Superior temporal gyrus (tissue), 1 donor: ENCODE results near the gene DHDH.
A peak's percentile ranks its signal among the peaks of the same experiment; 100 is the strongest.

Experiments
- DNase-seq: peaks from one replicate; pipeline ENCODE4 v3.0.0-alpha.2; 2016; ENCODE audit errors: extremely low spot score

DHDH gene

DNA sequence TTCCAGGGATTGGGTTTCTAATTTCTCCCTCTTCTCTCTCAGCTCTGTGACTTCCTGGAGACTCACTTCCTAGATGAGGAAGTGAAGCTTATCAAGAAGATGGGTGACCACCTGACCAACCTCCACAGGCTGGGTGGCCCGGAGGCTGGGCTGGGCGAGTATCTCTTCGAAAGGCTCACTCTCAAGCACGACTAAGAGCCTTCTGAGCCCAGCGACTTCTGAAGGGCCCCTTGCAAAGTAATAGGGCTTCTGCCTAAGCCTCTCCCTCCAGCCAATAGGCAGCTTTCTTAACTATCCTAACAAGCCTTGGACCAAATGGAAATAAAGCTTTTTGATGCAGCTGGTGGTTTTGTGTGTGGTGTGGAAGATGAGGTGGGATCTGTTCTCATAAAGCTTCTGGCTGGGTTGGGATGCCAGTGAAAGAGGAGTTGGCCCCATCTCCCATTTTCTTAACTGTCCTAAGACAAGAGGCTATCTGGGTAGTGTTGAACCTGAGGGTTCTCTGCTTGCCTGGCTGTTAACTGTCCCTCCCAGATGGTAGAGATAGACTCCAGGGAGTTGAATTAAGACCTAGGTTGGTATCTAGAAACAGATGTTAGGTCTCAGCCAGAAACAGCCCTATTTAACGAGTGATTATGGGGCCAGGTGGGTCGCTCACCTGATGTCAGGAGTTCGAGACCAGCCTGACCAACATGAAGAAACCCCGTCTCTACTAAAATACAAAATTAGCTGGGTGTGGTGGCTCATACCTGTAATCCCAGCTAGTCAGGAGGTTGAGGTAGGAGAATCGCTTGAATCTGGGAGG lies 33.2 kb downstream of the DHDH start:
- no peak for DNase-seq

DNA sequence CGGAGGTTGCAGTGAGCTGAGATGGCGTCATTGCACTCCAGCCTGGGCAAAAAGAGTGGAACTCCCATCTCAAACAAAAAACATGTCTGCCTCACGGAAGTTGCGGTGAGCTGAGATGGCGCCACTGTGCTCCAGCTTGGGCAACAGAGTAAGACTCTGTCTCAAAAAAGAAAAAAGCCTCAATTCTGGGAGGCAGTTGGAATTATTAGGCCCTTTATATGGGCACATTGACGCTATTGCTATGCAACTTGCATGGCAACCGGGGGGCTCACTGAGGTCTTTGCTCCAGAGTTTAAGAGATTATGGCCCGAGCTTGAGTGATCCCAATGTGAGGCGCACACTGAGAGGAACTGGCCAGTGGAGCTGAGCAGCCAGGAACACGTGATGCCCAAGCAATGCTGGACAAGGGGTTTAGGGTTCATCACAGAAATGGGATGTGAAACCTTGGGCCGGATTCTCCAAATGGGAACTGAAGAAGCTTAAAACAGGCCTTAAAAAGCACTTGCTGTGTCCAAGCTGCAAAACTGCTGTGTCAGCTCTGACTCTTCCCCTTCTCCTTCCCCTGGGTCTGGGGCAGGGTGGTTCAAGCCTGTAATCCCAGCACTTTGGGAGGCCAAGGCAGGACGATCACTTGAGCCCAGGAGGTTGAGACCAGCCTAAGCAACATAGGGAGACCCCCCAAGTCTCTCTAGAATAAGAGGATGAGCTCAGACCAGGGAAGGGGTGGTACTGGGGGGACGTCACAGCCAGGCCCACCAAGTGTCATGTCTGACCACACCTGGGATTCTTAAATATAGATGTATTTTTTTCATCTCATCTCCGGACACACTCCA lies 34.1 kb downstream of the DHDH start:
- DNase-seq: peak; percentile 42

DNA sequence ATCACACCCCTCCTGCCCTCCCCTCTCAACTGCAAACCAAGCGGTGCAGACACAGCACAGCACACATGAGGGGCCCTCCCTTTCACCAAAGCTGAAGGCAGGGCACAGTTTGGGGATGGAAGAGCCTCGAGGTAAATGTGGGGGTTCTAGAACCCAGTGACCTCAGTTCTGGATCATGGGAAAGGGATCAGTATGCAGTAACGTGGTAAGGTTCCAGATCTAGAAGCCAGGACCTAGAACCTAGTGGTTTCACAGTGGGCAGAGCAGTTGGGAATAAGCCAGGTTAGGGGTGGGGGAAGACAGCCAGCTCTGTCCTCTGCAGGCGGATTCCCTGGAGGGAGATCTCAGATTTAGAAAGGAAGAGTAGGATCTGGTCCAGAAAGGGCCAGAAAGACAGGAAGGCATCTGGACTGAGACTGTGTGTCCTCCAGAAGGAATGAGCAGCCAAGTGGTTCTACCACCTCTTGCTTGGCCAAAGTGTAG lies 34.7 kb downstream of the DHDH start:
- DNase-seq: no peak

DNA sequence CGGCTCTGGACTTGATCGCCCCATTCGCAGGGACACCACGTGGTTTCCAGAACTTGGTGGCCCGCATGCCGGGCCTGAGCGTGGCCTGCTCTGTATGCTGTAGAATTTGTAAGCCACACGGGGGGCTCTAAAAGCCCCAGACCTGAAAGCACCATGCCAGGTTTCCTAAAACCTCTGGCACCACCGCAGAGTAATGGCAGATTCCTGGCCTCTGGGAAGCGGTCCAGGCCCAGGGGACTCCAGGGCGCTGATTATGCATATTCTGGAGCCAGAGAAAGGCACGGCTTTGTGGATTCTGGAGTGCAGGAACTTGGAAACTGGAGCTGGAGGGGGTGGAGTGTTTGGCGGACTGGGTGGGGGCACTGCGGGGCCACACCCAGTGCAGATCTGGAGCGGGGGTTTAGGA lies 35.3 kb downstream of the DHDH start:
- no peak for DNase-seq

DNA sequence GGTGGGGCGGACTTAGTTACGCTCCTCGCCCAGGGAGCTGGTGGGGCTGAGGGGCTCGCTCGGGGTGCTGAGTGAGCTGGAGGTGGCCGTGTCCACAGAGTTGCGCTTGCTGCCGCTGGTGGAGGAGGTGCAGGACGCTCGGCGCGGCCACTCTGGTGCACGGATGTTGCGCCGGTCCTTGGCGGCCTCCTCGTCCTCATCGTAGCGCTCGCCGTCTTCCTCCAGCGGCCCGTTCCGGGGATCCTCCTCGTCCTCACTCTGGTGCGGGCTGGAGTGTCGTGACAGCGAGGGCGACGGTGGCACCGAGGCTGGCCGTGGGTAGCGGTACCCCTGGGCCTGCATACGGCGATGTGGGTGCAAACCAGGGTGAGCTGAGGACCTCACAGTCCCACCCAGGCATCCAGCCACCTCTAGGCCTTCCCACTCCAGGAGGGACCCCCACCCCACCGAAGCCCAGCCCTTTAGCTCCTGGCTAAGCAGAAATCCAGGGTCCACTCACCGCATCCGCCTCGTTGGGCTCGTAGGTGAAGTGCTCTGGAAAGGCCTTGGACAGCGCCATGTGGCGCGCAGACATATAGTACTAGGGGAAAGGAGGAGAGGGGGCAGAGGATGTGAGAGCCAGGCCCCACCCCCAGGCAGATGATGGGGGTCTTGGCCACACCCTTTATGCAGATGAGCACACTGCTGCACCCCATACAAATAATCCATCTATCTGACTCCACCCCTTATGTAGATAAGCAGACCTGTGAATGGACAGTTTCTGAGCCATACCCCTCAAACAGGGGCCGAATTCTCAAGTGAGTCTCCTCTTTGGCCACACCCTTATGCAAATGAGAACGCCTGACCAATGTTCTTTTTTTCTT lies 36.0 kb downstream of the DHDH start:
- no peak for DNase-seq

DNA sequence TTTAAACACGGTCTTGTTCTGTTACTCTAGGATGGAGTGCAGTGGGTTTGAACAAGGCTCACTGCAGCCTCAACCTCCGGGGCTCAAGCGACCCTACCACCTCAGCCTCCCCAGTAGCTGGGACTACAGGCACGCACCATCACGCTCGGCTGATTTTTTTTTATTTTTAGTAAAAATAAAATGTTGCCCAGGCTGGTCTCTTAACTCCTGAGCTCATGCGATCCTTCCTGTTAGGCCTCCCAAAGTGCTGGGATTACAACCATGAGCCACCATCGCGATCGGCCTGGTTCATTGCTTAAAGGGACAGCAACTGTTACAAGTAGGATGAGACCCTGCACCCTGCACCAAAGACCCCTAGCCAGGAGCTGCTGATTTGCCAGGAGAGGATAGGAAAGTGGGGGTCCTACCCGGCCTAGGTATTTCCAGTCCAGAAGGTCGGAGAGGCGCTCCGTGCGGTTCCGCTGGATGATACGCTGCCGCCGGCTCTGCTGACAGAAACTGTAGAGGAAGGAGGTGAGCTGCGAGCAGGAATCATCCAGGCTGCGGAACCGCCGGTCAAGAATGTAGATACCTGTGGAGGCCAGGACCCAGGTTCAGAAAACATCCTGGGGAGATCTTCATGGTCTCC lies 36.8 kb downstream of the DHDH start:
- DNase-seq: no peak

DNA sequence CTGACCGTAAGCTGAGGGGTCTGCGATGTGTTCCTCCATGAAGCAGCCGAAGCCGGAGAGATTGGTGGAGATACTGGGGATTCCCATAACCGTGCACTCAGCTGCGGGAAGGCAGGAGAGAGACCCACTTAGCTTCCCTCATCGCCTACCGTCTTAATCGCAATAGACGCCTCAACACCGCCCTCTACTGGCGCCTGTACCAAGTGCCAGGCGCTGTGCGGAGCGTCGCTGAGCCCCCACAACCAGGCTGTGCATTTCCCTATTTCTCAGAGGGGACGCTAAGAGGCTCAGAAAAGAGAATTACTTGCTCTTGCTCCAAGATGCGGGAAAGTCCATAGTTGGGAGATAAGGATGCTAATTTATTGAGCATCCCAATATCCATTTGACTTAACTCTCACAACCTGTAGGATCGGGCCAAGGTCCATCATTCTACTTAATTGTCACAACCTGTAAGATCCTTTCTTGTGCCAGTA lies 37.5 kb downstream of the DHDH start:
- DNase-seq: peak; percentile 91

DNA sequence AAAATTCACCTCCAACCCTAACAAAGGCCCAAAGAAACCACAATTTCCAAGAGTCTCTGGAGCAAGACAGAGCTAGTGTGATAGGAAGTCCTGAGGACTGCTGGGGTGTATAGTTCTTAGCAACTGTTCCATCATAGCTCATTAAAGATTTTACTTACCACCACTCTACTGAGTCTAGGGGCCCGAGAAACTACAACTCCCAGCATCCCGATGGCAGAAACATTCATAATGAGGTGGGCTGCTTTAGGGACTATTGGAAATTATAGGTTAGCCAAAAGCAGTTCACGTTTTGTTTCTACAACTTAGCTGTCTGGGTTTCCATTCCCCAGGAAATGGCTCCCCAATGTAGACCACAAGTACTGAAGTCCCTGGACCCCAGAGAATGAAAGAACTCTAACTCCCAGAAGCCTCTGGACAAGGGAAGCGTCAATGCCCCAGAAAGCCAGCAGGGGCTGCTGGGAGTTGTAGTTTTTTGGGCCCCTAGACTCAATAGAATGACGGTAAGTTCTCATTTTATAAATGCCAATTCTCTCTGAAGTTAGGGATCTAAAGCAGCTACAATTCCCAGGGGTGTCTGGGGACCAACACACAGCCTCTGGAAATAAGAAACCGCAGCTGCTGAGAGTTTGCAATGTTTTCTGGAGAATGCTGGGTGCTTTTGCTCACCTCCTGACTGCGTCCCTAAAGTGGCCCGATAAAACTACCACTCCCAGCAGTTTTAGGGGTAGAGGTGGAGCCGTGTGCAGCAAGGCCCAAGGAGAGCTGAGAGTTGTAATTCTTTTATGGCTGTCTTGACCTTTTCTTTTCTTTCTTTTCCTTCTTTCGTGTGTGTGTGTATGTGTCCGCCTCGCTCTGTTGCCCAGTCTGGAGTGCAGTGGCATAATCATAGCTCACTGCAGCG lies 42.7 kb downstream of the DHDH start:
- no peak for DNase-seq

DNA sequence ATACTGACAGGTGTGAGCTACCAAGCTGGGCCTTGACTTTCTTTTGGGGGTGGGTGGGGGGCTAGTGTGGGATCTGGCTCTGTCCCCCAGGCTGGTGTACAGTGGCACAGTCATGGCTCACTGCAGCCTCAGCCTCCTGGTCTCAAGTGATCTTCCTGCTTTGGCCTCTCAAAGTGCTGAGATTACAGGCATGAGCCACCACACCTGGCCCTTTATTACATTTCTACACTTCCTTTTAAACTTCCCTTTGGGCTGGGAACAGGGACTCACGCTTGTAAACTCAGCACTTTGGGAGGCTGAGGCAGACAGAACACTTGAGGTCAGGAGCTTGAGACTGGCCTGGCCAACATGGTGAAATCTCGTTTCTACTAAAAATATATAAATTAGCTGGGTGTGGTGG lies 43.6 kb downstream of the DHDH start:
- DNase-seq: no peak

DNA sequence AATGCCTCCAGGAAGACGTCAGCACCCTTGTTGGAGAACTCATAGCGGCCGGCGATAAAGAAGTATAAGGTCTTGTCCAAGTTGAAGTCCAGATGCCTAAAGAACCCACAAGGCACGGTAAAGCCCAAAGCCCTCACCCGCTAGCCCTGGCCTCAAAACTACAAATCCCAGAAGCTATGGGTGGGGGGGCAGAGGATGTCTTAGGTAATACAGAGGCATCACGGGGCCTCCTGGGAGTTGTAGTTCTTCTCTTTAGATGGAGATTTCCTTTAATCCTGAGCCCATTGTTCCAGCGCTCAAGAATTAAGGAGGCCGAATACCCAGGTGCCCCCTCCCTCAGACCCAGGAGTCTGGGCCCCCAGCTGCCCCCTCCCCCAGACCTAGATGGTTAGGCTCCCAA lies 48.8 kb downstream of the DHDH start:
- DNase-seq: no peak

DNA sequence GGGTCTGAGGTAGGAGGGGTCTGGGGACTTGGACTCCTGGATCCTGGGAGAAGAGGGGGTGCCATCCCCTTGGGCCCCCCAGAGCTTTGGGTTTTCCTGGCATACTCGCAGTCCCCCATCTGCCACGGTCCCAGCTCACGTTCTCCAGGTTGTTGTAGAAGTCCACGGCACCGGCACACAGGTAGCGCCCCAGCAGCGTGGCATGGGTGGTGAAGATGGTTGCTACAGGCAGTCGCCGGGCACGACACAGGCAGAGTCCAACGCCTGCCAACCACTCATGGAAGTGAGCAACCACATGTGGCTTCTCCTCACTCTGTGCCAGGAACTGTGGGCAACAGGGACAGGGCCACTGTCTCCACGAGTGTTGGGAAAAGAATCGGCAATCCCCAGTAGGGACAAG lies 52.2 kb downstream of the DHDH start:
- DNase-seq: no peak

DNA sequence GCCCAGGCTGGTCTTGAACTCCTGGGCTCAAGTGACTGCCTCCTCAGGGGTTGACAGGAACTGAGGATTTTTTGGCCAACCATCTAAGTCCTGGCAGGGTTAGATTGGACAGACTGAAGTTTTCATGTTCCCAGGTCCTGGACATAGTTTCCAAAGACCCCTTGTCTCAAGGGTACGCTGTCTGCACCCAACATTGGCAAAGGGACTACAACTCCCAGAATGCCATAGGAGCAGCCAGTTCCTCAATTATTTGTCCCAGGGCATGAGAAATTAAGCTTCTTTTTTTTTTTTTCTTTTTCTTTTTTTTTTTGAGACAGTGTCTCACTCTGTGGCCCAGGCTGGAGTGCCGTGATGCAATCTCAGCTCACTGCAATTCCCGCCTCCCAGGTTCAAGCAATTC lies 52.7 kb downstream of the DHDH start:
- no peak for DNase-seq

DNA sequence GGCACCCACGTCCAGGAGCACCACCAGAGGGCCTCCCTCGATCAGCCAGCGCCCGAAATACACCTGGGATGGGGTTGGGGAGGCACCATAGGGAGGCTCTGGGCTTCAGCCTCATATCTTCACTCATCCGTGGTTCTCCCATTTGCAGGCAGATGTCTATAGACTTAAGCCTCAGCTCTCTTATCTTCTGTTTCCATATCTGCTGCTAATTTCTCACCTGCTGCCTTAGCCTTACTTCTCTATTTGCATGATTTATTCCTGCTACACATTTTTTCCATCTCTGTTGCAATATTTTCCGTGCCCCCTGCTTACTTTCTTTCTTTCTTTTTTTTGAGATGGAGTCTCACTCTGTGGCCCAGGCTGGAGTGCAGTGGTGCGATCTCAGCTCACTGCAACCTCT lies 53.8 kb downstream of the DHDH start:
- DNase-seq: no peak

DNA sequence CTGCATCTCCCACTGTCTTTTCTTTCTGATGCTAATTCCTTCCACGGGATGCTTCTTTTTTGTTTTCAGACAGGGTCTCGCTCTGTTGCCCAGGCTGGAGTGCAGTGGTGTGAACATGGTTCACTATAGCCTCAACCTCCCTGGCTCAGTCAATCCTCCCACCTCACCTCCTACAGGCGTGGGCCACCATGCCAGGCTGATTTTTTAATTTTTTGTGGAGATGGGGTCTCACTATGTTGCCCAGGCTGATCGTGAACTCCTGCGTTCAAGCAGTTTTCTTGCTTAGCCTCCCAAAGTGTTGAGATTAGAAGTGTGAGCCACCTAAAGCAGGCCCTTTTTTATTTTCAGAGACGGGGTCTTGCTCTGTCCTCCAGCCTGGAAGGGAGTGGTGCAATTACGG lies 54.8 kb downstream of the DHDH start:
- DNase-seq: no peak

DNA sequence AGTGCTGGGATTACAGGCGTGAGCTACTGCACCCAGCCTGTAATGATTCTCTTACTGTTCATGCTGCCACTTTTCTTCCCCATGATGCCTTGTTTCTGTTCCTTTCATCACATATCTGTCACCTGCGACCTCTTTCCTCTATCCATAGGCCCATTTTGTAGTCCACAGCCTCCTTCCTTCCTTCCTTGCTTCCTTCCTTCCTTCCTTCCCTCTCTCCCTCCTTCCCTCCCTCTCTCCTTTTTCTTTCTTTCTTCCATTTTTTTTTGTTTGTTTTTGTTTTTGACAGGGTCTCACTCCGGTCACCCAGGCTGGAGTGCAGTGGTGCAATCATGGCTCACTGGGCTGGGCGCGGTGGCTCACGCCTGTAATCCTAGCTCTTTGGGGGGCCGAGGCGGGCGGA lies 55.4 kb downstream of the DHDH start:
- no peak for DNase-seq

DNA sequence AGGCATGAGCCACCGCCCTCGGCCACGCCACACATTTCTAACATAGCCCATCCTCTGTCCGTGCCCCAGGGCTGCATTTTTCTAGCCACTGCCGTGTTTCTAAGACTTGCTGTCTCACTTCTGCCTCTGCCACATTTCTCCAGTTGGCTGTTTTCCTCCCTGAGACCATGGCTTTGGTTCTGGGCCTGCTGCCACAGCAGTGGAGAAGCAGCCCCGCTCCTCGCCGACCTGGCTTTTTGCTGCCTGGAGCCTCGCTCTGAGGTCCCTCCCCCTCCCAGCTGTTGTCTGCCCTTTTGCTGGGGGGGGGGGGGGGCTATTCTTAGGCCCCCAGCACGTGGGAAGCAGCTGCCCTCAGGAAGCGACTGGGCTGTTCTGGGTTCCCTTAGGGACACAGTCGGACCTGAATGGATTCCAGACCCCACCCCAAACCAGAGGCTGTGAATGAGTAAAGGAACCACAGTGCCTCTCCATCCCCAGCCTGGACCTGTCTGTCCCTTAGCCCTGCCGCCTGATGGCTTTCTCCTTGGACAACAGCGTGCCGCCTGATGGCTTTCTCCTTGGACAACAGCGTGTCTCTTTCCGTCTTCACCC lies 56.3 kb downstream of the DHDH start:
- no peak for DNase-seq

DNA sequence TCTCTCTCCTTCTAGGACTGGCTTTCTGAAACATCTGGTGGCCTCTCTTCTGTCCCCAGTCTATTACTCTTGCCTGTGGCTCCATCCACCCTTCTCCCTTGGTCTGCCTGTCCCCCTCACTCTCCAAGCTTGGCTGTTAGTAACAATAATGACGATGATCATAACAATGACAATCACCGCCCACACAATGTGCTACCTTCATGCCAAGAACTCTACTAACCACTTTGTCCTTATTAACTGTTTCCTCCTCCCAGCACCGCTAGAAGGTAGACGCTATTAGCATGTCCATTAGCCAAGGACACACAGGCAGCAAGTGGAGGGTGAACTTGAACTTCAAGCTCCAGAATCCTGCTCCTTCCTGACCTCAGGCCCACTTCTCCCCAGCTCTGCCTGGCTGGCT lies 56.9 kb downstream of the DHDH start:
- DNase-seq: no peak

DNA sequence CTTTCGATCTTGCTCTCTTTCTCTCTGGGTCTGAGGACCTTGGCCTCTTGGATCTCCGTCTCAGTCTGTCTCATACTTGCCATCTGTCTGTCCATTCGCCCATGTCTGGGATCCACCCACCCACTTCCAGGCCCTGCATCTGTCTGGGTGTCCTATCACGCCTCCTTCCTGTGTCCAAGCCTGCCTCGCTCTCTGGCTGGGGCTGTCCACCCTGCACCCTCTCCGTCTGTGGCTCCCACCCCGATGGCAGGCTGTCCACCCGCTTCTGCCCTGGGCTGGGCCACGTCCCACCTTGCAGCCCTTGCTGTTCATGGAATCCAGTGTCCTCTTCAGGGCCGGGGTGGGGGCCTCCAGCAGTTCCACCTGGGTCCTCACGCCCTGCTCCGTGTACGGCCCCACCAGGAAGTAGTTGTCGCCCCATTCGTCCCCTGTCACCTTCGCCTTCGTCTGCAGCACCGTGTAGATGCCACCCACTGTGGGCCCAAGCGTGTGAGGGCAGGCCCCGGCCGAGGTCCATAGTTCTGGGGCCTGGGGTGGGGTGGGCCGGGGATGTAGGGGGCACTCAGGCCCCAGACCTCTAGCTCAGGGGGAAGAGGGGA lies 57.6 kb downstream of the DHDH start:
- no peak for DNase-seq

DNA sequence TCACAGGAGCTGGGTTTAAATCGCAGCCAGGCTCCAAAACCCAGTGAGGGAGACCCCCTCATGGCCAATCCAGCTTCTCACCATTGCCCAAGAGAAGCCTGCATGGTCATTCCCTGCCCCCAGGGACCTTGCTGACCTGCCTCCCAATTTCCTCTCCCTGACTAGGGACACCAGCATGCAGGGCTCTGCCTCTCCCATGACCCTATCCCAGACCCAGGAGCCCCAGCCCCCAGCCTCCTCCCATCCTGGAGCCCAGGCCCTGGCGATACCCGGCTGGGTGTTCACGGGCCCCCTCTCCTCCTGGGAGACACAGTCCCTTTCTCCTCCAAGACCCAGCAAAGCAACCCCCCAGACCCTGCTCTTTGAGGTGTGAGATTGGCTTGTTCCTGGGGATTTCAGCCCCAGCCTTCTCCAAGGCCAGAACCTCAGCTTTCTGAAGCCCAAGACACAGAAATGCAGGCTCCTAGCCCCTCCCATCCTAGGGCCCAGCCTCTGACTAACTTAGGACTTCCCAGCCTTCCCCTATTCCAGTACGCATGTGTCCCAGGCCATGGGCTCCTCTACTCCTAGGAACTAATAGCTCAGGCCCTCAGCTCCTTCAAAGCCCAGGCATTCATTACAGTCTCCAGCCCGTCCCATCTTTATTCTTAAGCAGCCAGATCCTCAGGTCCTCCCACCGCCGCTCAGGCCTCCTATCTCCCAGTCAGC lies 58.5 kb downstream of the DHDH start:
- peak; percentile 15 for DNase-seq
